ENCODE results near the gene HIF3A.

DNA sequence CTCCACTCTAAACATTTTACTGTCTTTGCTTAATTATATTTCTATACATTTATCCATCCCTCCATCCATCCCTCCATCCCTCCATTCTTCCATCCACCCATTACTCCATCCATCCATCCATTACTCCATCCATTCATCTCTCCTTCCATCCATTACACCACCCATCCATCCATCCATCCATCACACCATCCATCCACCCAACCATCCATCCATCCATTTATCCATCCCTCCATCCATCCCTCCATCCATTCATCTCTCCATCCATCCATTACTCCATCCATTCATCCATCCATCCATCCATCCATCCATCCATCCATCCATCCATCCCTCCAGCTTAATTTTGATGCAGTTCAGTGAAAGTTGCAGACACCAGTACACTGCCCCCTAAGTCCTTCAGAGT lies 5.0 kb upstream of the HIF3A start:
- TF ChIP-seq, protein P1, sequence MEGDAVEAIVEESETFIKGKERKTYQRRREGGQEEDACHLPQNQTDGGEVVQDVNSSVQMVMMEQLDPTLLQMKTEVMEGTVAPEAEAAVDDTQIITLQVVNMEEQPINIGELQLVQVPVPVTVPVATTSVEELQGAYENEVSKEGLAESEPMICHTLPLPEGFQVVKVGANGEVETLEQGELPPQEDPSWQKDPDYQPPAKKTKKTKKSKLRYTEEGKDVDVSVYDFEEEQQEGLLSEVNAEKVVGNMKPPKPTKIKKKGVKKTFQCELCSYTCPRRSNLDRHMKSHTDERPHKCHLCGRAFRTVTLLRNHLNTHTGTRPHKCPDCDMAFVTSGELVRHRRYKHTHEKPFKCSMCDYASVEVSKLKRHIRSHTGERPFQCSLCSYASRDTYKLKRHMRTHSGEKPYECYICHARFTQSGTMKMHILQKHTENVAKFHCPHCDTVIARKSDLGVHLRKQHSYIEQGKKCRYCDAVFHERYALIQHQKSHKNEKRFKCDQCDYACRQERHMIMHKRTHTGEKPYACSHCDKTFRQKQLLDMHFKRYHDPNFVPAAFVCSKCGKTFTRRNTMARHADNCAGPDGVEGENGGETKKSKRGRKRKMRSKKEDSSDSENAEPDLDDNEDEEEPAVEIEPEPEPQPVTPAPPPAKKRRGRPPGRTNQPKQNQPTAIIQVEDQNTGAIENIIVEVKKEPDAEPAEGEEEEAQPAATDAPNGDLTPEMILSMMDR (conservative IDR thresholded peaks at IDR 0.05): no peak
- no peak for TF ChIP-seq EZH2 (IDR thresholded peaks at IDR 0.05; ENCODE audit: low read depth)

Measured in PC-9 (cell line).